ENCODE measurements around the gene MPPE1.
A peak's percentile ranks its signal among the peaks of the same experiment; 100 is the strongest.

MPPE1 gene

GRCh38 chr18:11908182-11909060 is at the start of gene MPPE1:
Gene MPPE1 (minus strand): TSS chr18:11908317. CDS start chr18:11897264, 11,053 bp downstream.
- TF ChIP-seq, protein P1, sequence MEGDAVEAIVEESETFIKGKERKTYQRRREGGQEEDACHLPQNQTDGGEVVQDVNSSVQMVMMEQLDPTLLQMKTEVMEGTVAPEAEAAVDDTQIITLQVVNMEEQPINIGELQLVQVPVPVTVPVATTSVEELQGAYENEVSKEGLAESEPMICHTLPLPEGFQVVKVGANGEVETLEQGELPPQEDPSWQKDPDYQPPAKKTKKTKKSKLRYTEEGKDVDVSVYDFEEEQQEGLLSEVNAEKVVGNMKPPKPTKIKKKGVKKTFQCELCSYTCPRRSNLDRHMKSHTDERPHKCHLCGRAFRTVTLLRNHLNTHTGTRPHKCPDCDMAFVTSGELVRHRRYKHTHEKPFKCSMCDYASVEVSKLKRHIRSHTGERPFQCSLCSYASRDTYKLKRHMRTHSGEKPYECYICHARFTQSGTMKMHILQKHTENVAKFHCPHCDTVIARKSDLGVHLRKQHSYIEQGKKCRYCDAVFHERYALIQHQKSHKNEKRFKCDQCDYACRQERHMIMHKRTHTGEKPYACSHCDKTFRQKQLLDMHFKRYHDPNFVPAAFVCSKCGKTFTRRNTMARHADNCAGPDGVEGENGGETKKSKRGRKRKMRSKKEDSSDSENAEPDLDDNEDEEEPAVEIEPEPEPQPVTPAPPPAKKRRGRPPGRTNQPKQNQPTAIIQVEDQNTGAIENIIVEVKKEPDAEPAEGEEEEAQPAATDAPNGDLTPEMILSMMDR (IDR thresholded peaks at IDR 0.05; ENCODE audit: borderline replicate concordance, insufficient read depth, low read depth, low read length), result no peak

GRCh38 chr18:11957636-11958035 is 49.5 kb upstream of the MPPE1 start:
- TF ChIP-seq, protein P1 (IDR thresholded peaks at IDR 0.05; ENCODE audit: borderline replicate concordance, insufficient read depth, low read depth, low read length), result no peak
- no peak overlapping the region for H3K4me3 ChIP-seq (ENCODE audit: low read depth, low read length)

More at GRCh38 chr18:11908182-11909060, at the start of gene MPPE1:
- peak within 1 kb of the TSS; percentile 87 for H3K4me3 ChIP-seq (ENCODE audit: low read depth, low read length)

- TF ChIP-seq, protein P1 (IDR thresholded peaks at IDR 0.05; ENCODE audit: borderline replicate concordance, insufficient read depth, low read depth, low read length), result no peak
- no peak overlapping the region for H3K4me3 ChIP-seq (ENCODE audit: low read depth, low read length)
Measured at GRCh38 chr18:11956371-11957308, 48.5 kb upstream of the MPPE1 start.

GRCh38 chr18:11955239-11956029 is 47.3 kb upstream of the MPPE1 start:
- no peak overlapping the region for H3K4me3 ChIP-seq (ENCODE audit: low read depth, low read length)
- TF ChIP-seq, protein P1 (IDR thresholded peaks at IDR 0.05; ENCODE audit: borderline replicate concordance, insufficient read depth, low read depth, low read length), result no peak

DNA sequence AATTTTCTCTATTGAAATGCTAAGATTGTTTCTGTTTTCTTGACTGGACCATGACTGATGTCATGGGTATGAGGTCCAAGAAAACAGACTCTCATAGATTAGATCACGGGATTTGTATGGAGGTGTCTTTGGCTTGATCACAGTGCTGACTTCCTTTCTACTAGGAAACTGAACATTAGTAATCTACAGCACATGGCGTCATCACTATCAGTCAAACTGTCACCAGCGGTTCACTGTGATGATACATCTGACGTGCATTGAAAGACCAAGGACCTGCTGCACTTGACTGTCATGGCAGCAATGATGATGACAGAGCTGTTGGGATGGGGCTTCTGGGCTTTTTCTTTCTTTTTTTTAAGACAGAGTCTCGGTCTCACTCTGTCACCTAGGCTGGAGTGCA is 45.0 kb upstream of the MPPE1 start:
- TF ChIP-seq, protein P1 (IDR thresholded peaks at IDR 0.05; ENCODE audit: borderline replicate concordance, insufficient read depth, low read depth, low read length), result no peak
- no peak overlapping the region for H3K4me3 ChIP-seq (ENCODE audit: low read depth, low read length)

GRCh38 chr18:11951390-11951851 is 43.3 kb upstream of the MPPE1 start:
- TF ChIP-seq, protein P1 (IDR thresholded peaks at IDR 0.05; ENCODE audit: borderline replicate concordance, insufficient read depth, low read depth, low read length), result no peak
- H3K4me3 ChIP-seq (ENCODE audit: low read depth, low read length), result no peak overlapping the region

Data from GM12875 (cell line).